HG02571 (cell line): ENCODE data around the gene ELK4.

Experiments used
- ATAC-seq: cut with Tn5 transposase; IDR thresholded peaks from one replicate; pipeline ENCODE4 v1.9.1; 2021; ENCODE audit warnings: mild to moderate bottlenecking, moderate library complexity; ENCODE audit not compliant: unreplicated experiment

The ELK4 gene

DNA sequence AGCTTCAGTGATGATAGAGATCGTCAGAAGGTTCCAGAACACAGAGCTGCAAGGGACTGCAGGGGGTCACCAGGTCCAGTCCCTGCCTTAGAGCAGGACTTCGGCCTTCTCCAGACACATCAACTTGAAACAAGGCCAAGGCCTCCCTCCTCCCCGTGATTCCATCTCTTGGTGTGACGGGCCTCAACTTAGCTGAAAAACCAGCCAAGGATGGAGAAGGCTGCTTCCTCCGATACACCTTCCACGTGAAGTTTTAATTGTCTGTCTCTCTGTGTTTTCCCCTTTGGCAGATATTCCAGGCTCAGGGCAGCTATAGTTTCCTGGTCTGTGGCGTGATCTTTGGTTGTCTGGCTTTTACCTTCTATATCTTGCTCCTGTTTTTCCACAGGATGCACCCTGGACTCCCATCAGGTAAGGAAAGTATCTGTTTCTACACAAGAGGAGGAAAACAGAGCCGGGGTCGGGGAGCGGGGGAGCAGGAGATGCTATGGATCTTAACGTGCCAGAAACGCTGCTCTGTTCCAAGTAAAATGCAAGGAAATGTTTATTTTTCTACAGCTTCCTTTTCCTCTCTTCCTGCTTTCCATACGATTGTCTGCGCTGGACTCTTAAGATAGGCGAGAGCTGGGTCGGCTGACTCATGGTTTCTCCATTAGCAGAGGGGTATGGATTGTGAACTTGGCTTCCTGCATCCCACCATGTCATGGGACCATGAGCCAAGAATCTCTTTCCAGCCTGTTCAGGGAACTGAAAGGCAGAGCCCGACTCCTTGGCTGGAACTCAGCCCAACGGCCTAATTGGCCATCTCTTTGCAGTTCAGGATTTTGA is 32.8 kb downstream of the ELK4 start:
- ATAC-seq, result no peak

DNA sequence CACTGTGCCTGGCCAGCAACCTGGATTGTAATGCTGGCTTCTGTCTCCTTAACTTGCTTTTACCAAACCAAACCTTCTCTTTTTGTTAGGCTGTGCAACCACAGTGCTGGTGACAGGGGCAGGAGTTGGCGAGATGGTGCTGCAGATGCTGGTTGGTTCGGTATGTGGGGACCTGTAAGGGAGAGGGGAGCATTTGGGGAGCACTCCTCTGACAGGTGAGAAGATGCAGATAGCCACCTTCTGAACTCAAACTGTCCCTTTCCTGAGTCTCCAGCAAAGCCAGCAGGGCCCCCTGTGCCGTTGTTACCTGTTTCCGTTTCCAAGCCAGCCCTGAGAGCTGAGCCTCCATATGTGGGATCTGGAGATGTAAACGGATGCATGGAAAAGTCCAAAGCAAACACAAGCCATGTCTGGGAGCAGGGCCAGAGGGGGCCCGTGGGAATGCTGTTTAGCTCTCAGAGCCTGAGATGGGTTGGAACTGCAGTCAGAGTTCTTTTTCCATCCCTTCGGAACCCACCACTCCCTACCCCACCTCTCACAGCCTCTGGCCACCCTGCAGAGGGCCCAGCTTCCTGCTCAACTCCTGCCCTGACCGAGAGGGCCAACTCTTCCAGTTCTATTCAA is 34.0 kb downstream of the ELK4 start:
- ATAC-seq, result no peak

DNA sequence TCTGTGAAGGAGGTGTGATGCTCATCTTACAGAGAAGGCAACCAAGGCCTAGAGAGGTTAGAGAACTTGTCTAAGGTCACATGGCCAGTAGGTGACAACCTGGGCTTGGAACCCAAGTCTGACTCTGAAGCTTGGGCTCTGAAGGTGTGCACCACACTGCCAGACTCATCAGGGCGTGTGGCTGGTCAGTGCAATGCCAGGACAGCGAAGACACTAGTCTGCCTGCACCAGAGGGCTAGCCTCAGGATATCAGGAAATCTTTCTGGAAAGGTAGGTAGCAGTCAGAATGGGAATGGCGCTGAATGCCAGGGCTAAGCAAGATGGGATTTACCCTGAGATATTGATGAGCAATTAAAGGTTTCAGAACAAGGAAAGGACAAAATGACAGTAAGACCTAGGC is 34.9 kb downstream of the ELK4 start:
- ATAC-seq, result no peak

DNA sequence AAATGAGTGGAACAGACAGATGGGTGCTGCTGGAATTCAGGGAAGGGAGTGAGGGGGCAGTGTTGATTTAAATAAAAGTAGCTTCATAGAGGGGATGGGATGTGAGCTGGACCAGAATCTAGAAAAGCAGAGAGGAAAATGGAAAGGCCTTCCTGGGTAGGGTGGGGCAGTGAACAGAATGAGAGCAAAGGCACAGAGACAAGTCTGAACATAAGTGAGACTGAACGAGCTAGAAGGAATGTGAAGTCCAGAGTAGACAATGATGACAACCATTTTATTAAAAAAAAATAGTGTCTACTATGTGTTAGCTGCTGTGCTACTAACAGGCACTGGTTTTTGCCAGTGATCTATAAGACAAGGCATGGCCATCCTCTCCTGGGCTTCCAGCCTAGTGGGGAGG is 36.0 kb downstream of the ELK4 start:
- ATAC-seq, result no peak

DNA sequence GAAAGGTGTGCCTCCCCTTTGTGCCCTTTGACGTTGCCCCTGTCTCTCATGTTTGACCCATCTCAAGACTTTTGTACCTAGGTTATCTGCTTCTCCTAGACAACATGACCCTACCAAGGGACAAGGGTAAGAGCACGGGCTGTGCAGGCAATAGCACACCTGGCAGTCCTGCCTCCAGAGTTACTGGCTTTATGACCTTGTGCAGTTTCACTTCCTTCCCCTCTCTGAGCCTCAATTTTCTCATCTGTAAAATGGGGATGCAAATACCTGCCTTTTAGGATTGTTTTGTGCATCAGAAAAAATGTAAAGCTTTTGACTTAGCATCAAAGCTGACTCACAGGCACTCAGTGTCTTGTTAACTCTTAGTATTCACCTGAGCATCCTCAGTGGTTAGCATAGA is 36.4 kb downstream of the ELK4 start:
- ATAC-seq, result no peak

DNA sequence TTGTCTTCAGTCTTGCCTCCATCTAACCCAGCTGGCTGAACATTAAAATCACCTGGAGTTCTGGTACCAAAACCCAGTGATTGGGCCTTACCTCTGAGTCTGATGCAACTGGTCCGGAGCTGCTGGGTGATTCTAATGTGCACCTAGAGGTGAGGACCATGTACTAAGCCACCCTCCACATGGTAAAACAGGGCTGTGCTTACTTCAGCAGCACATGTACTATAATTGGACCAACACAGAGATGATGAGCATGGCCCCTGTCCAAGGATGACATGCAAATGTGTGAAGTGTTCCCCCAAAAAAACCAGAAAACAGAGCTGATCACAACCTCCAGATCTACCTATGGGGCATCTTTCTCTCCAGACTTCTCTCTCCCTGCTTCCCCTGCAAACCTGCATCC is 37.0 kb downstream of the ELK4 start:
- ATAC-seq, result no peak

DNA sequence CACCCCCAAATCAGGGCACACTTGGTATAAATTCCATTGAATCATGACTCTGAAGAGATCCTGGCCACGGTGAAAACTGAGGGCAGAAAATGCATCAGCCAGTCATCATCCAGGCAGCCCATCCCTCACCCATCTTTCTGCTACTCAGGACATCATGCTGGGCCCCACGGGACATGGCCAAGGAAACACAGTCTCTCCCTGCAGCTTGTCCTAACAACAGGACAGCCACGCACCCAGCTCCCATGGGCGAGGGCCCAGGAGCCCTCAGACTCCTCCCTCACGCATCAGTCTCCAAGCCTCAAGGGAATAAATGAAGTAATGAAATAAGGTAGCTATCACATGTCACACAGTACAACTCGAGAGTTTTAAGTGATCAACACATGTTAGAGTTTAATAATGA is 37.8 kb downstream of the ELK4 start:
- ATAC-seq, result no peak

DNA sequence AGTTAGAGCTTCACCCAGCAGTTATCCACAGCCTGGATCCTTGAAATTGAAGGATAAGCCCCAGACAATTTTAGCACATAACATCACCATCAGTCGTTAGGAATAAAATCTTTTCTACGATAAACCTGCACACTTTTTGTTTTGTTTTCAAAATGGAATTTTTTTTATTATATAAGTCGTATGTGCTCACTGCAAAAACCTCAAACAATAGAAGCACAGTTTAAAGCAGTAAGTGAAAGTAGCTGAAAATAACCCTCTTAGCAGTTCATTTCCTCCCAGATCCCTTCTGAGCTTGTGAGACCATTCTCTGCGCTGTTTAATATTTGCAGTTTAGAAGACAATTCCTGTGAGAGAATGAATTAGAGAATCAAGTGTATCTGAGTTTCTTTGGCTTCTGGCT is 38.3 kb downstream of the ELK4 start:
- ATAC-seq, result no peak

DNA sequence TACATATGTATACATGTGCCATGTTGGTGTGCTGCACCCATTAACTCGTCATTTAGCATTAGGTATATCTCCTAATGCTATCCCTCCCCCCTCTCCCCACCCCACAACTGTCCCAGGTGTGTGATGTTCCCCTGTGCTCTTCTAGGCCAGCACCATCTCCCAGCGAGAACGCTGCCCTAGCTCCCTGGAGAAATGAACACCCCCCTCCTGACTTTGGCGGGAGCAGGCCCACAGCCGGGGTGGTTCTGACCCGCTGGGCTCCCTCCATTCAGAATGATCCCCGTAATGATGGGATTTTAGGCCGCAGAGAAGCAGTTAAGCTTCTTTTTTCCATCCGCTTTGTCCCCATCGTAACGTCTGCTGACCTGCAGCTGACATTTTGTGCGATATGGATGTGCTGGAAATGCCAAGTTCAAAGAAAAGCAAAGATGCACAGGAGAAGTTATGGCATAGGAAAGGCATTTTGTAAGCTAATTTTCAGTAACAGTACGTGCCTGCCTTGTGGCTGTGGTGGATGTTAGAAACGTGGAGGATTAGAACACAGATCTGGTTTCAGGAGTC is 39.3 kb downstream of the ELK4 start:
- ATAC-seq, result no peak

DNA sequence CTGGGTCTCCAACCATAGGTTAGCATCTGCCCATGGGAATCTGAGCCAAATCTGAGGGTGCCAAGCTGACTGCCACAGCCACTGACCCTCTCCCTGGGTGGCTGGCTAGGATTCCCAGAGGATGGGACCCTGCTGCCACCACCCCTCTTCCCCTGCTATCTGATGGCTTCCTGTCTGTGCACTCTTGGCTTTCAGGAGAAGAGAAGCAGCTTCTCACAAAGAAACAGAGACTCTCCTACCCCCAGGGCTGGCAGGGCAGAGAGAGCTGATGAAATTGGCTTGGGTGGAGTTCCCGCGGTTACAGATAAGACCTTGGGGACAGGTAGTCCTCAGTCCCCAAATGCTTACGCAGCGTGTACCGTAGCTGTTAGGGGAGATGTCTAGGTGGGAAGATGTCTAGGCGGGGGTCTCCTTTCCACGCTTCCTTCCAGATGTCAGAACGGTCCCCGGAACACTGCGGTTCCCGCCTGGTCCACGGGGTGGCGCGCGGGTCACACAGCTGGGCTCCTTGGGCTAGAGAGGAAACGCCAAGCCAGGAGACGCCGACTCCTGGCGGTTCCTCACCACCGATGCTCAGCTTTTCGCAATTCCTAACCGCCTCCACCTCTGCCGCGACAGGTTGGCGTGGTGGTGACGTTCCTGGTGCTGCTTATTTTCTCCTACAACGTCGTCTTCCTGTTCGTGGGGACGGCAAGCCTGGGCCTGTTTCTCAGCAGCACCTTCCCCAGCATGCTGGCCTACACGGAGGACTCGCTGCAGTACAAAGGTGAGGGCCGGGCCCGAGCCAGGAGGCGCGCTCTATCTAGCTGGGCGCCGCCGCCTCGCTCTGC is 40.1 kb downstream of the ELK4 start:
- peak; percentile 73 for ATAC-seq

DNA sequence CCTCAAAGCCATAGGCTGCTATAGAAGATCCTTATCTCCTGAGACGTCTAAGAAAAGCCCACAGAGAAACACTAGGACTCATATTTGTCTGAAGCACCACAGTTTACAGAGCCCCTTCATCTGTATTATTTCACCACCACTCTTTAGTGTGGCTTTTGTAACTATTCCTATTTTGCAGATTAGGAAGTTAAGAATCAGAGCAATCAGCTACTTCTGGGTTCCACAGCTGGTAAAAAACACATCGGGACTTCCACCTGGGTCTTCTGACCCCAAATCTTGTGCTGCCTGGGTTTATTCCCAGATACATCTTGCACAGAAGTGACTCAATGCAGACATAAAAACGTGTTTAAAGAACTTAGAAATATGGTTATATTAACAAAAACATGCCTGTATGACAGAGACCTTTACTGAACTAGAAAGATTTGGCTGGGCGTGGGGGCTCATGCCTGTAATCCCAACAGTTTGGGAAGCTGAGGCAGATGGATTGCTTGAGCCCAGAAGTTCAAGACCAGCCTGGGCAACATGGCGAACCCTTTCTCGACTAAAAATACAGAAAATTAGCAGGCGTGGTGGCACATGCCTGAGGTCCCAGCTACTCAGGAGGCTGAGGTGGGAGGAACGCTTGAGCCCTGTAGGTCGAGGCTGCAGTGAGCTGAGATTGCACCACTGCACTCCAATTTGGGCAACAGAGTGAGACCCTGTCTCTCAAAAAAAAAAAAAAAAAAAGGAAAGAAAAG is 40.9 kb downstream of the ELK4 start:
- no peak for ATAC-seq

DNA sequence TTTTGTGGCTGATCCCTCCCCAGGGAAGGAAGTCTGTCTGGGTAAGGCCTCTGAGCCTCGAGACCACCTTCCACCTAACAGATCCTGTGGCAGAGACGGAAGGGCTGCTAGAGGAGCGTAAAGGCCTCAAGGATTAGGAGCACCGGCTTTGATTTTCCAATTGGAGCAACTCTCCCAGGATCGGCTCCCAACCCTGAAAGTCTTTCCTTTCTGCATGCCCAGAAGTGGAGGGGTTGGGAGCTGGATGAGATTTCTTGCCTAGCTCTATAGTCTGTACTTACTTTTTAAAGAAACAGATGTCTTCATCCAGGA is 41.4 kb downstream of the ELK4 start:
- no peak for ATAC-seq

DNA sequence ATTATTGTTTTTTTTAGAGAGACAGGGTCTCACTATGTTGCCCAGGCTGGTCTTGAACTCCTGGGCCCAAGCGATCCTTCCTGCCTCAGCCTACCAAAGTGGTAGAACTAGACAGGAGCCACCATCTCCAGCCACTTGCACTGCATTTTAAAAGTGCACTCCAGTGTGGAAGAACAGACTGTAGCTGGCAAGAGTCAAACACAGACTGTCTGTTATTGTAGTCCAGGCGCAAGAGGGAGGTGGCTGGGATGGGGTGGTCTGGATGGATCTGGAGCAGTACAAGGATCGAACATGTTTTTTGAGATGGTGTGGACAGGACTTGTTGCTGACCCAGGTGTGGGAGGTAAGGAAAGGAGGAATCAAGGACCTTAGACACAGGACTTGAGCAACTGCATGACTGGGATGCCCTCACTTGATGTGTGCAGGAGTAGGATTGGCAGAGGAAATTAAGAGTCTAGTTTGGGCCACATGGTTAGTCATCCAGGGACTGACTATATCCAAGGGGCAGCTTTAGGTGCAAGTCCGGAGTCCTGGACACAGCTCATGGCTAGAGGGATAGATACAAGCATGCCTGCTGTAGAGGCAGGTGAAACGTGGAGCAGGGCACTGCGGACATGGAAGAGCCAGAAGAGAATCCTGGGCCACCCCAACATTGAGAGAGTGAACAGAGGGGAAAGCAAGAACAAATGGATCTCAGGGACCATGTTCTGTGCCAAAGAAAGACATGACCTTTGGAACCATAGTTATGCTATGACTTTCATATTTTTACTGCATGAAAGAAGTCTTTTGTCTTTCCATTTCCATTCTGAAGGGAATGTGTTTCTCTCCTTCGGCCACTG is 42.0 kb downstream of the ELK4 start:
- ATAC-seq, result no peak

DNA sequence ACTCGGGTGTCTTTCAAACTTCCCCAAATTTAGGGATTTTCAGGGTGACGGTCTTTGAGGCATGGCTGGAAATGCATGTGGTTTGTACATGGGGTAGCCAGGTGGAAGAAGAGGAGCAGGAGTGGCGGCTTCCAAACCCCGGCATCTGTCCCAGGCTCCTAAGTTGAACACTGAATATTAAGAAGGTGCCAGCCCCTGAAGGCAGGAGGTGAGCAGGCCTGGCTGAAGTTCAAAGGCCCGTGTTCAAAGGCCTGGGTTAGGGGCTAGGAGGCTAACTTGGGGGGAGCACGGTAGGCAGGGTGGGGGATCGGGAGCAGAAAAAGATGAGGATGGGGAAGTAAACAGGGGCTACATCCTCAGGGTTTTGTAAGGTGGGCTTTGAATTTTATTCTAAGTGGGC is 42.8 kb downstream of the ELK4 start:
- ATAC-seq, result no peak

DNA sequence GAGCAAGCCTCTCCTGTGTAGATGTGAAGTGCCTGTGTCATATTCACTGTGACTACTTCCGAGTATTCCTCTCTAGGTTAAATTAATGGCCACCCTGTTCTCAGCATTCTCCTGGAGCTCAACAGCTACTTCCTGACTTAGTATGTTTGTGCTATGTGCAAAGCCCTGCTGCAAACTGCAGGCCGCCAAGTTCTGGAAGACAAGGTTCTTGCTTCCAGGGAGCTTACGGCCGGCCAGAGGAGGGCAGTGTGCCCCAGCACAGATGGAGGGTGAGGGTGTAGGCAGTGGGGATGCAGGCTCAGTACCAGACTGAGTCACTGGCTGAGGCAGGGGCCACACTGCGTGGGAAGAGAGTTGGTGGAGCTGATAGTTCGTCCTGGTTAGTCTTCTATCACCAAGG is 43.2 kb downstream of the ELK4 start:
- ATAC-seq, result no peak

DNA sequence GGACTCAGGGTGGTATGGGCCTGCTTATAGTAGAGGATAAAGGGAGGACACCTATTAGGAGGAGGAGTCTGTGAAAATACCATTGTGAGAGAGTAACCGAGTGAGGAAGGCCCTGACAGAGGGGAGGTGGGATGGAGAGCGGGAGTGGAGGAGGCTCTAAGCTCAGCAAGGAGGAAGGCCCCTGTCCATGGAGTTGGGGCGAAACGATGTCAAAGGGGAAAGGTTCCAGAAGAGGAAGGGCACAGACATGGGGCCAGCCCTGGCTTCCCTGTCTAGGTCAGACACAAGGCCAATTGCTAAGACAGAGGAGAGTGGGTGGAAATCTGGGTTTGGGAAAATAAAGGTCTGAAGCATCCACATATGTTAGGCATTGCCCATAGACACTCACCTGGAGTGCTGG is 44.2 kb downstream of the ELK4 start:
- no peak for ATAC-seq

DNA sequence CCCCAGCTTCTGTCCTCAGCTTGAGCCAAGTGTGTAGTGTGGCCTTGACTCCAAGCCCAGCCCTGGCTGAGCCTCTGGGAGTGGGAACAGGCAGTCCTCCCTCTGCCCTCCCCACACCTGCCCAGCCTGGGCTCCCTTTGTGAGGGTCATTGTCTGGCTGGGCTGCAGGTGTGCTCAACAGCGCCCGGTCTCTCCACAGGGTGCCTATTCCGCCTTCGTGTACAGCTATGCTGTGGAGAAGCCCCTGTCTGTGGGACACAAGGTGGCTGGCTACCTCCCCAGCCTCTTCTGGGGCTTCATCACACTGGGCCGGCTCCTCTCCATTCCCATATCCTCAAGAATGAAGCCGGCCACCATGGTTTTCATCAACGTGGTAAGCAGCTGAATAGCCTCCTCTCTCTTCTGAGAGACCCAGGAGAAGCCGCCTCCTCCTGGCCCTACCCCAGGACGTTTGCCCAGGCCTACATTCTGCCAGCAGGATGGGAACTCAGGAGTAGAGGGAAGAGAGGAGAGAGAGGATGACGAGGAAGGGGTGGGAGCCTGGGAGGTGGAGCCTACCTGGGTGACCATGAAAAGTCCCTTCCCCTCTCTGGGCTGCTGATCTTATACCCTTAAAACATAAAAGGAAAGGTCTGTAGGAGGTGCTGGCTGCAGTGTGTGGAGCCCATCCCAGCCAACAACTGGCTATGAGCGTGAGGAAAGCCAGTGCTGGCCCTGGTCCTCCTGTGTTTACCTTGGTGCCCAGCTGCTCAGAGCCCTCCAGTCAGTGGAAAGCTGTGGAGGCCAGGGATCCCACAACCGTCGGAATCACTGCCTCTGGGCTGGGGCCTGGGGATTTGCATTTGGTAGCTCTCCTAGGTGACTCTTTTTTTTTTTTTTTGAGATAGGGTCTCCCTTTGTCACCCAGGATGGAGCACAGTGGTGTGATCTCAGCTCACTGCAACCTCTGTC is 45.7 kb downstream of the ELK4 start:
- ATAC-seq, result no peak

DNA sequence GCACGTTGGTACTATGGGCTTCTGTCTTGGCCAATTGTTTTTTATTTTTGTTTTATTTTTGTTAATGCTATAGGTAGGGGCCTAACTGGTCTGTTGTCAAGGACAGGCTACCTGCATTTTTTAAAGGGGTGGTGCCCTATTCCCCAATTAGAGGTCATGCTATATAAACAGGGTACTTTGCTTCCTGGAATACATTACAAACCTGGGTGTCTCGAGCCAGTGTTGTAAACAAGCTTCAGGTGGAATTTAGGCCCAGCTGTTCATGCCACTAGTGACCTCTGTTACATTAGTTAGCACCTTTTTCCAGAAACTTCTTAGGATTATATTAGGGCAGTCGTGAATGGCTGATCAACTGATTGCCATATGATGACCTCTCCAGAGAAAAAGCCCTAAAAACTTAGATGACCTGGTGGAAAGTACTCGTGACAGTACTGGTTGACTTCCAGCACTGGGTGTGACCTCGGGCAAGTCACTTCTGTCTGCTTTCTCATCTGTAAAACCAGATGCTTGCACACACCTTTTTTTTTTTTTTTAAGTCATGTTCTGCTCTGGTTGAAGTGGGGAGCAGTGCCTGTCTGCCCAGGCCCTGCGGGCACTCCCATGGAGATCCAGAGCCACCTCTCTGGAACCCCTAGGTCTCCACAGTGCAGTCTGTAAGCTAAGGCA is 46.5 kb downstream of the ELK4 start:
- no peak for ATAC-seq

DNA sequence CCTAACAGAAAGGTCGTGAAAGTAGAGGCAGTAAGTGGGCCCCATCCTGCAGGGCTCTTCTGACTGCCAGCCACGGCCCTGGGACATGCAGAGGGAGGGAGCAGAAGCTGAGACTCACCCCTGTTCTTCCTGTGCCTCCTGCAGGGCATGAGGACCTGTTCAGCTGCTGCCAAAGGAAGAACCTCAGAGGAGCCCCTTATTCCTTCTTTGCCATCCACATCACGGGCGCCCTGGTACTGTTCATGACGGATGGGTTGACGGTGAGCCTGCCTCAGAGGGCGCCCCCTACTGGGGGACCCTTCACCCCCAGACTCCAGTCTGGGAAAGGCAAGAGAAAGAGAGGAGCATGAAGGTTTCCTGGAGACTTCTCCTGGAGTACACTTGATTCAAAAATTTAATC is 47.1 kb downstream of the ELK4 start:
- no peak for ATAC-seq
